Kidney (tissue), 14 donors: ENCODE results near the gene ZBTB16. TPM values are rescaled to one million over a fixed set of nuclear protein-coding genes. Genes with fewer than 3 reads are reported as not detected.

ENCODE experiments used
- DNase-seq, 5 donors: peaks; one replicate each; pipeline ENCODE4 v3.0.0-alpha.2; 2013 to 2020
- FAIRE-seq: peaks from 2 replicates; lab custom pipeline; 2012; peaks lifted over from hg19 to GRCh38; lab: Jason Lieb, UNC
- H3K27ac ChIP-seq, 2 donors: one replicate each; pipeline ENCODE4 v1.7.0; 2013; ENCODE audit warnings: low read depth in 2 of 2, low read length in 2 of 2, inconsistent platforms in 1 of 2
- H3K27me3 ChIP-seq: one replicate; pipeline ENCODE4 v1.7.1; 2013; ENCODE audit warnings: low read length, inconsistent platforms; ENCODE audit not compliant: control insufficient read depth, insufficient read depth
- H3K36me3 ChIP-seq, 3 donors: one replicate each; pipeline versions ENCODE4 v1.7.0 to v1.7.1; 2013; ENCODE audit warnings: low read length in 3 of 3, control low read depth in 1 of 3, inconsistent platforms in 1 of 3; ENCODE audit not compliant: insufficient read depth in 3 of 3, control insufficient read depth in 2 of 3
- H3K4me1 ChIP-seq, 3 donors: one replicate each; pipeline versions ENCODE4 v1.7.0 to v1.7.1; 2013; ENCODE audit warnings: low read length in 3 of 3, inconsistent platforms in 1 of 3, low read depth in 1 of 3; ENCODE audit not compliant: control insufficient read depth in 2 of 3, insufficient read depth in 2 of 3
- H3K4me3 ChIP-seq, 3 donors: one replicate each; pipeline versions ENCODE4 v1.7.0 to v1.8.1; 2013; ENCODE audit warnings: low read length in 3 of 3, control low read depth in 1 of 3, inconsistent platforms in 1 of 3
- H3K9ac ChIP-seq, 3 donors: one replicate each; pipeline versions ENCODE4 v1.7.0 to v1.7.1; 2013; ENCODE audit warnings: low read length in 3 of 3, control low read depth in 1 of 3, inconsistent platforms in 1 of 3
- H3K9me3 ChIP-seq, 3 donors: one replicate each; pipeline versions ENCODE4 v1.7.0 to v1.7.1; 2013; ENCODE audit warnings: low read length in 3 of 3, control low read depth in 1 of 3, inconsistent platforms in 1 of 3; ENCODE audit not compliant: control insufficient read depth in 2 of 3, insufficient read depth in 1 of 3
- CTCF ChIP-seq: IDR thresholded peaks from 3 replicates; pipeline ENCODE4 v1.5.1; 2012; ENCODE audit warnings: mild to moderate bottlenecking, moderate library complexity, borderline replicate concordance; ENCODE audit not compliant: insufficient read depth; ENCODE audit errors: extremely low read depth
- intact Hi-C: fragments of 100-400 bp; cut with DNase I; formaldehyde crosslinking; loops from one replicate; pipeline ENCODE4 v1.11.1; 2022
- polyA plus RNA-seq: library from polyadenylated mRNA; stranded (reverse); fragments of 350-450 nt; fragmentation: Illumina TruSeq; extraction: RNeasy Lipid Tissue Mini Kit (QIAGEN cat#74804); gene quantifications from one replicate; pipeline ENCODE4 v1.2.3, GENCODE V29; 2014; ENCODE audit warnings: low read depth, low replicate concordance; ENCODE audit not compliant: insufficient read depth
- total RNA-seq: library from RNA; stranded (reverse); fragmentation: NEBNext Ultra II Directional; extraction: Animal tissue kit (Norgen Biotek cat#: 25700); gene quantifications from one replicate; pipeline ENCODE4 v1.2.1, GENCODE V29; 2021
- donor health status: control.
- donor health status: control.
- donor health status: control.
- donor health status: control.
- donor health status: control.
- donor health status: DM: yes; HTN: yes; CAD: no.
- donor health status: Normal renal cell carcinoma (clear cell type).

The ZBTB16 gene
- total and polyA plus RNA-seq, 2 donors from 2014 or later, result 2.5 to 126 TPM

- no peaks in the 10 kb centered on the region for H3K36me3 ChIP-seq
- intact Hi-C loops, result no loop called here
- H3K4me1 ChIP-seq, result no peaks in the 10 kb centered on the region
- H3K9ac ChIP-seq, result no peak overlapping the region
- no peaks in the 10 kb centered on the region for H3K27me3 ChIP-seq
- DNase-seq, result no peak
- no peak for TF ChIP-seq CTCF
- FAIRE-seq, result no peak
- no peak overlapping the region for H3K27ac ChIP-seq
- no peak overlapping the region for H3K4me3 ChIP-seq
- H3K9me3 ChIP-seq, result no peaks in the 10 kb centered on the region
These were observed 227.6 kb downstream of the ZBTB16 start for GRCh38 chr11:114287154-114287553.

- Histone ChIP-seq H3K36me3 (no peaks in the 10 kb centered on the region), H3K27ac (no peak overlapping the region), H3K9me3 (no peaks in the 10 kb centered on the region), H3K4me3 (no peak overlapping the region), H3K9ac (no peak overlapping the region), H3K27me3 (no peaks in the 10 kb centered on the region), H3K4me1 (no peaks in the 10 kb centered on the region)
- TF ChIP-seq CTCF, result no peak
- FAIRE-seq (no peak), DNase-seq (no peak)
- intact Hi-C loops, result no loop called here
These were observed 228.6 kb downstream of the ZBTB16 start for GRCh38 chr11:114288136-114288535.

- no peak overlapping the region for H3K9ac ChIP-seq
- H3K27me3 ChIP-seq, result no peaks in the 10 kb centered on the region
- no peak overlapping the region for H3K4me3 ChIP-seq
- no peak for DNase-seq
- no peak for FAIRE-seq
- no peaks in the 10 kb centered on the region for H3K4me1 ChIP-seq
- H3K36me3 ChIP-seq, result no peaks in the 10 kb centered on the region
- intact Hi-C loops, result no loop called here
- TF ChIP-seq CTCF, result no peak
- no peak overlapping the region for H3K27ac ChIP-seq
- no peaks in the 10 kb centered on the region for H3K9me3 ChIP-seq
These were observed 230.3 kb downstream of the ZBTB16 start for GRCh38 chr11:114289779-114290178.
